HG02763 (cell line): Measurements from ENCODE around the gene SCARB1.

Experiments used
- ATAC-seq: cut with Tn5 transposase; IDR thresholded peaks from one replicate; pipeline ENCODE4 v1.9.1; 2021; ENCODE audit warnings: mild to moderate bottlenecking, moderate library complexity; ENCODE audit not compliant: unreplicated experiment

The SCARB1 gene

GRCh38 chr12:124751654-124752355 is 111.9 kb downstream of the SCARB1 start:
- no peak for ATAC-seq

GRCh38 chr12:124750787-124751471 is 112.7 kb downstream of the SCARB1 start:
- no peak for ATAC-seq

- ATAC-seq, result no peak
Observed at GRCh38 chr12:124750149-124750656, 113.5 kb downstream of the SCARB1 start.

- ATAC-seq, result no peak
Observed at GRCh38 chr12:124749725-124750124, 113.9 kb downstream of the SCARB1 start.

- no peak for ATAC-seq
Observed at GRCh38 chr12:124747426-124748161, 116.1 kb downstream of the SCARB1 start.

GRCh38 chr12:124746649-124747425 is 116.8 kb downstream of the SCARB1 start:
- ATAC-seq, result no peak

- no peak for ATAC-seq
Observed at GRCh38 chr12:124745891-124746570, 117.6 kb downstream of the SCARB1 start.

- no peak for ATAC-seq
Observed at GRCh38 chr12:124745465-124745890, 118.2 kb downstream of the SCARB1 start.

- ATAC-seq, result no peak
Observed at GRCh38 chr12:124744659-124745464, 118.8 kb downstream of the SCARB1 start.

GRCh38 chr12:124744273-124744640 is 119.4 kb downstream of the SCARB1 start:
- no peak for ATAC-seq

GRCh38 chr12:124743479-124744272 is 120.0 kb downstream of the SCARB1 start:
- ATAC-seq, result no peak

- no peak for ATAC-seq
Observed at GRCh38 chr12:124742678-124743077, 121.0 kb downstream of the SCARB1 start.

- ATAC-seq, result no peak
Observed at GRCh38 chr12:124742111-124742510, 121.6 kb downstream of the SCARB1 start.

- ATAC-seq, result no peak
Observed at GRCh38 chr12:124741211-124741610, 122.5 kb downstream of the SCARB1 start.

GRCh38 chr12:124740691-124741137 is 123.0 kb downstream of the SCARB1 start:
- no peak for ATAC-seq

GRCh38 chr12:124739953-124740561 is 123.6 kb downstream of the SCARB1 start:
- ATAC-seq, result no peak

- ATAC-seq, result no peak
Observed at GRCh38 chr12:124738636-124739467, 124.8 kb downstream of the SCARB1 start.
